ENCODE results near the gene RASGRF1.

RASGRF1 gene

GRCh38 chr15:78977091-78977571 is 113.4 kb downstream of the RASGRF1 start:
- H3K4me3 ChIP-seq (ENCODE audit: low read depth, low read length): no peak overlapping the region
- TF ChIP-seq CTCF (IDR thresholded peaks at IDR 0.05; ENCODE audit: low read depth, low read length, missing control alignments): no peak
- in situ Hi-C loops (cut with HindIII; ENCODE audit: low sequenced_read_pairs): no loop called here
- no peak for DNase-seq (ENCODE audit: low read depth)

DNA sequence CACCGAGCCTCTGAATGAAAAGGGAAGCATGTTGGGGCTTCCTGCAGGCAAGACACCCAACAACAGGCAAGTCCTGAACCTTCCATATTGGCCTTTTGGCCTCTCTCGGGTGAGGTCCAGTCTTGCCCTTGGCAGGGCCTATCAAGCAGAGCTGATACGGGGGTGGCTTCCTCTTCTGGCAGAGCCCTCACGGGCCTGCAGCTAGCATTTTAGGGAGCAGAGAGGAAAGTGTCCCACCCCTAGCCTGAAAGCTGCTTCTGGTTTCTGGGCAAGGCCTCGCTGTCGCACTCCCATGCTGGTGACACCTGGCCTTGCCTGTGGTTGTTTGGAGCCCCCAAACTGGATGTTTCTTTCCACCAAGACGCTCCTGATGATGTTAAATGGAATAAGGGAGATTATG is 113.9 kb downstream of the RASGRF1 start:
- TF ChIP-seq CTCF (IDR thresholded peaks at IDR 0.05; ENCODE audit: low read depth, low read length, missing control alignments): no peak
- in situ Hi-C loops (cut with HindIII; ENCODE audit: low sequenced_read_pairs): no loop called here
- DNase-seq (ENCODE audit: low read depth): no peak

DNA sequence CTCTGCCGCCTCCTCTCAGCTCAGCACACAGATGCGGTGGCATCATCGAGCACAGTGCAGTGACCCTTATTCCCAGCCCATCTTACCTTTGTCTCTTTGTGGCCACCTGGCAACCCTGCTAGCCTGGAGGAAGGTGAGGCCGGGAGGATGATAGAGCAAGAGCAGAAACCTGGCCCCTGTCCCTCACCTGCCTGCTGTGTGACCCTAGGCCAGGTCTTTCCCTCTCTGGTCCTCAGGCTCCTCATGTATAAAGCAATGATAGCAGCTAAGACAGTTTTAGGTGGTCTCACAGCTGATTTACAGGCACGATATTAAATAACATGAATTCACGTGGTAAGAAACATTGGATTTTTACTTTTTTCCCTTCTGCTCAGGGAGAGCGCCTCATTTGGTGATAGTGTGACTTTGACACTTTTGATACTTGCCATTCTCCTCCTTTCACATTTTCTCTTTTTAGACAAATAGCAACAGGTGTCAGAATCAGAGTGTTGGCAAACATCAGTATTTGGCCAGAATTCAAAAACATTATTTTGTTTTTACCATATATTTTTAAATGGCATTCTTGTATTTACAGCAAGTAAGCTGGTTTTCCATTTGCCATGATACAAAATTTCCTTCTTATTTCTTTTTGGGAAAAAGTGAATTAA is 116.2 kb downstream of the RASGRF1 start:
- TF ChIP-seq CTCF (IDR thresholded peaks at IDR 0.05; ENCODE audit: low read depth, low read length, missing control alignments): no peak
- in situ Hi-C loops (cut with HindIII; ENCODE audit: low sequenced_read_pairs): no loop called here
- H3K4me3 ChIP-seq (ENCODE audit: low read depth, low read length): no peak overlapping the region
- DNase-seq (ENCODE audit: low read depth): no peak

More for the DNA sequence above, 113.9 kb downstream of the RASGRF1 start:
- no peak overlapping the region for H3K4me3 ChIP-seq (ENCODE audit: low read depth, low read length)

GRCh38 chr15:78969687-78970349 is 120.8 kb downstream of the RASGRF1 start:
- no peak overlapping the region for H3K4me3 ChIP-seq (ENCODE audit: low read depth, low read length)
- DNase-seq (ENCODE audit: low read depth): no peak
- in situ Hi-C loops (cut with HindIII; ENCODE audit: low sequenced_read_pairs): no loop called here
- no peak for TF ChIP-seq CTCF (IDR thresholded peaks at IDR 0.05; ENCODE audit: low read depth, low read length, missing control alignments)

GRCh38 chr15:78968539-78969271 is 121.9 kb downstream of the RASGRF1 start:
- no peak overlapping the region for H3K4me3 ChIP-seq (ENCODE audit: low read depth, low read length)
- no peak for DNase-seq (ENCODE audit: low read depth)
- in situ Hi-C loops (cut with HindIII; ENCODE audit: low sequenced_read_pairs): no loop called here
- no peak for TF ChIP-seq CTCF (IDR thresholded peaks at IDR 0.05; ENCODE audit: low read depth, low read length, missing control alignments)

DNA sequence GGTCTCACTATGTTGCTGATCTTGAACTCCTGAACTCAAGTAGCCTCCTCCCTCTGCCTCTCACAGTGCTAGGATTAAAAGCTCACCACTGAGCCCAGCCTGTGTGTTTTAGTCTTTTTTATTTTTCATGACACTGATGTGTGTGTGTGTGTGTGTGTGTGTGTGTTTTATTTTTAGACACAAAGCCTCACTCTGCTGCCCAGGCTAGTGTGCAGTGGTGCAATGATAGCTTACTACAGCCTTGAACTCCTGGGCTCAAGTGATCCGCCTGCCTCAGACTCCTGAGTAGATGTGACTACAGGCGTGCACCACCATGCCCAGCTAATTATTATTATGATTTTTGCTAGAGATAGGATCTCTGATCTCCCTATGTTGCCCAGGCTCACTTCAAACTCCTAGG is 122.5 kb downstream of the RASGRF1 start:
- in situ Hi-C loops (cut with HindIII; ENCODE audit: low sequenced_read_pairs): no loop called here
- no peak for DNase-seq (ENCODE audit: low read depth)
- no peak overlapping the region for H3K4me3 ChIP-seq (ENCODE audit: low read depth, low read length)
- TF ChIP-seq CTCF (IDR thresholded peaks at IDR 0.05; ENCODE audit: low read depth, low read length, missing control alignments): no peak

All from astrocyte of the cerebellum (primary cell).